ENCODE results near the gene TUBB2A. TPM values are rescaled to one million over a fixed set of nuclear protein-coding genes. Genes with fewer than 3 reads are reported as not detected.
"Not testable (repeated sequence)": the region's sequence is repeated elsewhere in the genome, so short reads cannot be mapped to it uniquely, and the experiment has no call there.

Gene TUBB2A
- total RNA-seq, 1 experiment from 2014 or later, result 69.0 TPM

DNA sequence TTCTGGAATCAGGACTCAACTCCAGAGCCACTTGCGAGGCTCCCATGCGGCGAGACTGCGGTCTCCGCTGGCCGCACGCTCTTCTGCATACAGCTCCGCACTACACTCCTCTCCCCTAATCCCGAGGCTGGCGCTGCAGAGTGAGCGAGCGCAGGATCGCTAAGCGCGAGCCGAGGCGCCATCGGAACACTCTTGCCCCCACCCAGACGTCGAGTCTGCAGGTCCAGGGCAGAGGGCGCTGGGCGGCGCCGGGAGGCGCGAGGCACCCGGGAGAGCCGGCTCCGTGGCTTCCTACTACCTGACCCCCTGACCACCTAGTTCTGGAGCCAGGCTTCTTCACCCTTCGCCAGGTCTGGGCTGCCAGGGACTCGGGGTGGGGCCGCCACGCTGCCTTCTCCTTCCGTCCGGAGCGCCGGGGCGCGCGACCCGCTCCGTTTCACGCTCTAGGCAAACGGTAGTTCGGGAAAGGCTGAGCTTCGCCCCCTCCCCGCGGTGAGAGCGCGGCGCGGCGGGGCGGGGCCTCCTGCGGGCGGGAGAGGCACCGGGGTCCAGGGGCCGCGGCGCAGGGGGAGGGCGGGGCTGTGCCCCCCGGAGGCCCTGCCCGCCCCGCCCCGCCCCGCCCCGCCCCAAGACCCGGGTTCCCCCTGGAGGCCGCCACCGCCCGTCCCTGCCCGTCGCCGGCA, 5.4 kb upstream of the TUBB2A start:
- in situ Hi-C loops (cut with HindIII; ENCODE audit: low pct_unique_long_range_greater_than_20kb, low sequenced_read_pairs), result no loop called here
- DNase-seq (ENCODE audit: low read depth), result peak; percentile 87

DNA sequence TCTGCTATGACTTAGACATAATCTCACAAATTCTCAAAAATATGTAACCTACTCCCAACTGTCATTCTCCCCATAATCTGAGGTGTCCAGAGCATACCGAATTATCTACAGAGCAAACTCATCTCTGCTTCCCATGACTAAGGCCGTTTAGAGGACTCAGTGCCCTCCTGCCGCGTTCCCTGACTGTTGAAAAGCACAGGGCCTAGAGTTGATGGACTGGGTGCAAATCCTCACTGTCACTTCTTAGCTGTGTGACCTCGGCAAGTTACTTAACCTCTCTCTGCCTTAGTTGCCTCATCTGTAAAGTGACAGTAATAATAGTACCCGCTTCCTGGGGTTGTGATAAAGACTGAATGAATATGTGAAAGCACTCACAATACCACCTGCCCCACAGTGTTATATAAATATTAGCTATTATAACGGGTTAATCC, 4.7 kb upstream of the TUBB2A start:
- in situ Hi-C loops (cut with HindIII; ENCODE audit: low pct_unique_long_range_greater_than_20kb, low sequenced_read_pairs), result no loop called here
- DNase-seq (ENCODE audit: low read depth), result peak; percentile 42

DNA sequence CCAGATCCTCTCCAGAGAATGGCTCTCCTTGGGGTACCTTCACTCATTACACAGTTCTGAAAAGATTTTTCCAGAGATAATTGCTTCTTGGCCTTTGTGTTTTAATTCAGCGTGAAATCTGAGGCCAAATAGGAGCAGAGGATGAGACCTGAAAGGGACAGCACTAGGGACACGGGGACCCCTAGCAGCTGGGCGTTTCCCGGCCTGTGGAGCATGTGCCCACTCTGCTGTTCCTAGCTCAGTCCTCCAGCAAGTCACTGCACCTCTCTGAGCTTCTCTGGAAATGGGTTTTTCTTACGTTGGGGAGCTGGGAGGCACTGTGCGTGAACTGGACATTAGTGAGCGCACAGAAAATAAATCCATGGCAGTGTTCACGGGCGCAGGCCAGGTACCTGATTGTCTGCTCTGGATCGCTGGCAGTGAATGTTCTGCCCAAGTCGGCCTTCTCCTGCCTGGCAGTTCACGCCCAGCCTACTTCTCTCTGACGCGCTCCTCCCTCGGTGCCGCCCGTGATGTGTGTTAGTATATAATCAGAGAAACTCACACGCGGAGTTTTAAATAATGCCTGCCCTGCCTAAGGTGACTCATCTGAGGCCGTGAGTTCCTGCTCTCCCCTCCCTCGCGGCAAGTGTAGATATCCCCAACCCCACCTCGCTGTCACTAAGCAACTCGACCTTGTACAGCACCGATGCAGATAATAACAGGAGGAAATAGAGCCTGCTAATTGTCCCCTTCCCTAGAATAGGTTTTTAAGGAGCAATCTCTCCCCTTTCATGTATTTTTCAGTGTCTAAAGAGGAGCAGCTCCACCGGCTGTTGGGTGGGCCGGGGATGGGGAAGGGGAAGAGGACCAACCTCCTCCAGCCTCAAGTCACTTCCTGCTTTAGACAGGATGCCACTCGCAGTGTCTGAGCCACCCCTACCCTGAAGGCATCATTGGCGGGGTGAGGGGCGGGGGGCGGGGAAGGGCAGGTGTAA, 2.7 kb upstream of the TUBB2A start:
- DNase-seq (ENCODE audit: low read depth), result peak; percentile 86
- in situ Hi-C loops (cut with HindIII; ENCODE audit: low pct_unique_long_range_greater_than_20kb, low sequenced_read_pairs), result no loop called here

GRCh38 chr6:3156184-3157130, 887 bp downstream of the TUBB2A start:
- in situ Hi-C loops (cut with HindIII; ENCODE audit: low pct_unique_long_range_greater_than_20kb, low sequenced_read_pairs), result not testable (repeated sequence)

DNA sequence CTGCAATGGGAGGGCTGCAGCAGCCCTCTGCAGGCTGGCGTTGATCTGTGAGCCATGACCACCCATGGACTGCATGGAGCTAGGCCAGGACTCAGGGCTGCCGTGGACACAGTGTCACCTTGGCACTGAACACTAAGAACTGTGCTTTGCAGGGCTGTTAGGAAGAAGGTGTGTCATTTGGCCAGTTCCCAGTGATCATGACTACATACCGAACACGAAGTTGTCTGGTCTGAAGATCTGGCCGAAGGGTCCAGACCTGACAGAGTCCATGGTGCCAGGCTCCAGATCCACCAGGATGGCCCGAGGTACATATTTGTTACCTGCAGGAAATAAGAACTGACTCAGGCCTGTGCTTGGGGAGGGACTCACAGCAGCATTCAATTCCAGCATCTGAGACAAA, 1.9 kb downstream of the TUBB2A start:
- DNase-seq (ENCODE audit: low read depth); in situ Hi-C loops (cut with HindIII; ENCODE audit: low pct_unique_long_range_greater_than_20kb, low sequenced_read_pairs): not testable (repeated sequence)

More at GRCh38 chr6:3156184-3157130, 887 bp downstream of the TUBB2A start:
- peak; percentile 23 for DNase-seq (ENCODE audit: low read depth)

DNA sequence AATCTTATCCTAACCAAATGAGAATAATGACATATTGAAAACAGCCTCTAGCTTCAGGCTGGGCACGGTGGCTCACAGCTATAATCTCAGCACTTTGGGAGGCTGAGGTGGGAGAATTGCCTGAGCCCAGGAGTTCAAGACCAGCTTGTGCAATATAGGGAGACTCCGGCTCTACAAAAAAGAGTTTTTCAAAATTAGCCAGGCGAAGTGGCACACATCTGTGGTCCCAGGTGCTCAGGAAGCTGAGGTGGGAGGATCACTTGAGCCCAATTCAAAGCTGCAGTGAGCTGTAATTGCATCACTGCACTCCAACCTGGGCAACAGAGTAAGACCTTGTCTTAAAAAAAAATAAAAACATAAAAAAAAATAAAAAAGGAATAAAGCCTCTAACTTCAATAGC, 4.7 kb downstream of the TUBB2A start:
- no peak for DNase-seq (ENCODE audit: low read depth)
- in situ Hi-C loops (cut with HindIII; ENCODE audit: low pct_unique_long_range_greater_than_20kb, low sequenced_read_pairs), result no loop called here

DNA sequence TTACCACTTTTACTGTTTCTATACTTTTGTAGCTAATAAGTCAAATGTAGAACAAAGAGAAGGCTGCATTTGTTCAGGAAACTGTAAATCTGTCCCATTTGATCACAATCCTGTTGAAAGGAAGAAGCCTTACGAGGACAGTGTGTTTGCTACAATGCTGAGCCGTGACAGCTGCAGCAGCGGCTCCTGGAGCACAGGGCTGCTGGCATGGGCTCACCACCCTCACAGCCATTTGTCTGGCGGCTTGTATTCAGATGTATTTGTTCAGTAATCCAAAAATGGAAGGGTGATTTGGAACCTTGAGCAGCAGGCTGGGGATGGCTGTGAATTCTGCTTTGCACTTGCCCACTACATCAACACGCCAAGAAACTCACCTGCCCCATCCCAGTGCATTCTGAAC, 5.7 kb downstream of the TUBB2A start:
- in situ Hi-C loops (cut with HindIII; ENCODE audit: low pct_unique_long_range_greater_than_20kb, low sequenced_read_pairs), result no loop called here
- DNase-seq (ENCODE audit: low read depth), result no peak

DNA sequence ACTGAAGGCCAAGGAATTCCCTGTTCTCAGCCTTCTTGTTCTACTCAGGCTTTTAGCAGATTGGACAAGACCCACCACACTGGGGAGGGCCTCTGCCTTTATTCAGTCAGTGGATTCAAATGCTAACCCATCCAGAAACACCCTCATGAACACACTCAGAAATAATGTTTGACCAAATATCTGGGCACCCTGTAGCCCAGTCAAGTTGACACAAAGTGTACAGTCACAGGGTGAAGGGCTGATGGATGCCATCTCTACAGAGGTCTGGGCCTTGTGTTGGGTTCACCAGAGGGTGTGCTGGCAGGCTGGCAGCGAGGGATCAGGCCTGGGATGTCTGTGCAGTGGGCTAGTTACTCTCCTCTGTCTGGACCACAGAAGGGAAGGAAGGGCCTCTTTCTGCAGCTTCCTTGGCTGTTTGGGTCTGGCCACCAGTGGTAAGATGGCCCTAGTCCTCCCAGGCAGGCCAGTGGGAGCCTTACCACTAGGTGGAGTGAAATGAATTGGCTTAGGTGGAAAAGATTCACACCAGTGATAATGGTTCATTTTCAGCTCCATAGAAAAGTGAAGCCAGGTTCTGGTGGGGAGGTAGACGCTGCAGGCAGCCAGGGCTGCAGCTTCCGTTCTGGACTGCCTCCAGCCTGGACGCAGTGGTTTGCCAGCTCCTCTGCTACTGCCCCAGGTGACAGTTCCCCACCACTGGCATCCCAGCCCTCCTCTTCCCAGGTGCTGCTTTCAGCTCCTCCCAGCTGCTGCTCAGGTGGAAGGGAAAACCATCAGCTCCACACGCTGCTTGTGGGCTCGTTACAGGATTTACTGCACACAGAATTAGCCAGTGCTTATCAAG, 9.2 kb downstream of the TUBB2A start:
- in situ Hi-C loops (cut with HindIII; ENCODE audit: low pct_unique_long_range_greater_than_20kb, low sequenced_read_pairs), result no loop called here

GRCh38 chr6:3144571-3144970, 12.8 kb downstream of the TUBB2A start:
- no peak for DNase-seq (ENCODE audit: low read depth)
- in situ Hi-C loops (cut with HindIII; ENCODE audit: low pct_unique_long_range_greater_than_20kb, low sequenced_read_pairs), result no loop called here

More for the DNA sequence above, 9.2 kb downstream of the TUBB2A start:
- no peak for DNase-seq (ENCODE audit: low read depth)

GRCh38 chr6:3143158-3143557, 14.2 kb downstream of the TUBB2A start:
- in situ Hi-C loops (cut with HindIII; ENCODE audit: low pct_unique_long_range_greater_than_20kb, low sequenced_read_pairs), result no loop called here
- DNase-seq (ENCODE audit: low read depth), result no peak

DNA sequence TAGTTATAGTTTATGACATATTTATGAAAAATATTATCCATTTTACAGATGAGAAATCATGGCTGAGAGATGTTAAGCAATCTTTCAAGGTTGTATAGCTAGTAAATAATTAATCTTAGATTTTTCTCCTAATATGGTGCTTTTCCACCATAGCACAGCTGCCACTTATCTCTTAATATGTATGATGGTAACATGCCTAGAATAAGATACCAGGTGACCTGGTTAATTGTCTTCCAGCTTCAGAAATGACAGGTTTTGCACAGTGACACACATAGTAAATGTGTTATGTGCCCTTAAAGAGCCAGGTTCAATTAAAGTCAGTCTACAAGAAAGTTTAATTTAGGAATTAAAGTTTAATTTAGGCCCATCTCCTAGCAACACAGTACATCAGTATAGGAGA, 14.8 kb downstream of the TUBB2A start:
- in situ Hi-C loops (cut with HindIII; ENCODE audit: low pct_unique_long_range_greater_than_20kb, low sequenced_read_pairs), result no loop called here
- no peak for DNase-seq (ENCODE audit: low read depth)

GRCh38 chr6:3140201-3140600, 17.1 kb downstream of the TUBB2A start:
- DNase-seq (ENCODE audit: low read depth), result no peak
- in situ Hi-C loops (cut with HindIII; ENCODE audit: low pct_unique_long_range_greater_than_20kb, low sequenced_read_pairs), result no loop called here

GRCh38 chr6:3139090-3139903, 18.0 kb downstream of the TUBB2A start:
- in situ Hi-C loops (cut with HindIII; ENCODE audit: low pct_unique_long_range_greater_than_20kb, low sequenced_read_pairs), result no loop called here
- peak; percentile 42 for DNase-seq (ENCODE audit: low read depth)

DNA sequence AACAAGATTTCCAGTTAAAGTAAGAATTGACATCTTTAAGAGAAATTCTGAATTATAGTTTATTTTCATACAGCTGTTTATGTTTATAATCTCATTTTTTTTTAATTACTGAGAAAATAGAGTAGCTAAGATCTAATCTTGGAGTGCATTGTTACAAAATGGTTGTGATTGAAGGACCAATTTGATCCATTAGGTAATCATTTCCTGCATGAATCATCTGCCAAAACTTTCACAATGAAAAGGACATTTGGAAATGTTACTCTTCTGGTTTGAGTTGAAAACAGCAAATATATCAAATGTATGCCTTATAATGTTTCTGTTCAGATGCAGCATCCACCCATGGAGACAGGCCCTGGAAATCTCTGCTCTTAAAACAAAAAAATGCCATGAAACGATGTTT, 19.0 kb downstream of the TUBB2A start:
- in situ Hi-C loops (cut with HindIII; ENCODE audit: low pct_unique_long_range_greater_than_20kb, low sequenced_read_pairs), result no loop called here

GRCh38 chr6:3137873-3138272, 19.5 kb downstream of the TUBB2A start:
- DNase-seq (ENCODE audit: low read depth); in situ Hi-C loops (cut with HindIII; ENCODE audit: low pct_unique_long_range_greater_than_20kb, low sequenced_read_pairs): not testable (repeated sequence)

More for the DNA sequence above, 19.0 kb downstream of the TUBB2A start:
- DNase-seq (ENCODE audit: low read depth), result no peak

DNA sequence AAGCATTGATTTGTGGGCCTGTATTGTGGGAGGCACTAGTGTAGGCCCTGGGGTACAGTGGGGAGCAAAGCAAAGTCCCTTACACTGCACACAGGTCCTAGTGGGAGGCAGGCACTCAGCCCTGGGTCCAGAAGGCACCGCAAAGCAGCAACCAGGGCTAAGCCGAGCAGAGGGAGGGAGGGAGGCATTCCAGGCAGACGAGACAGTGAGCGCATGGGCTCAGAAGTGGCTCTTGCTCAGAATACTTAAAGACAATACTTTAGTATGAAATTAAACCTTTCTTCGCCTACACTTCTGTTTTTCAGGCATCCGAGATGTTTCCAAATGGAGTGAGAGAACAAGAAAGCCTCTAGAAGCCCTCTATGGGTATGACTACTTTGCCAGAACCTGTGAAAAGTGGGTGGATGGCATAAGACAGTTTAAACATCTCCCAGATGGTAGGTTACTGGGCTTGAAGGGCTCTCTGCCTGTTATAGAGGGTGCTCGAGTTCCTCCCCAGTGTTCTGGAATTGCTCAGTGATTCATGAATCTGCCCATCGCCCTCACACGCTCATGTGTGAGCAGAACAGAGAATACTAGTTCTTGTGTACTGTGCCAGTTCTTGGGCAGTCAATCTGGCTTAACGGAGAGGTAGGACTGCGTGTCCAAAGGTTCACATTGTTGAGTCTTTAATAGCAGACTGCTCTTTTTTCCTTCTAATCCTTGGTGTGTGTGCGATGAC, 20.1 kb downstream of the TUBB2A start:
- in situ Hi-C loops (cut with HindIII; ENCODE audit: low pct_unique_long_range_greater_than_20kb, low sequenced_read_pairs), result no loop called here
- DNase-seq (ENCODE audit: low read depth), result no peak

All from Caki2 (cell line).